HG03558 (cell line): ENCODE data around the gene ZCCHC24.

ENCODE experiments used
- ATAC-seq: cut with Tn5 transposase; IDR thresholded peaks from one replicate; pipeline ENCODE4 v1.9.1; 2021; ENCODE audit warnings: moderate number of reproducible peaks; ENCODE audit not compliant: unreplicated experiment; ENCODE audit errors: extremely low read depth

ZCCHC24 gene

GRCh38 chr10:79473496-79474095 lies 28.2 kb upstream of the ZCCHC24 start:
- no peak for ATAC-seq

- ATAC-seq: no peak
Measured at GRCh38 chr10:79472951-79473350, 27.5 kb upstream of the ZCCHC24 start.

GRCh38 chr10:79472449-79472848 lies 27.0 kb upstream of the ZCCHC24 start:
- no peak for ATAC-seq

GRCh38 chr10:79471776-79472175 lies 26.4 kb upstream of the ZCCHC24 start:
- ATAC-seq: no peak

GRCh38 chr10:79470096-79470495 lies 24.7 kb upstream of the ZCCHC24 start:
- ATAC-seq: no peak

- no peak for ATAC-seq
Measured at GRCh38 chr10:79468841-79469585, 23.6 kb upstream of the ZCCHC24 start.

GRCh38 chr10:79468015-79468560 lies 22.7 kb upstream of the ZCCHC24 start:
- ATAC-seq: no peak

DNA sequence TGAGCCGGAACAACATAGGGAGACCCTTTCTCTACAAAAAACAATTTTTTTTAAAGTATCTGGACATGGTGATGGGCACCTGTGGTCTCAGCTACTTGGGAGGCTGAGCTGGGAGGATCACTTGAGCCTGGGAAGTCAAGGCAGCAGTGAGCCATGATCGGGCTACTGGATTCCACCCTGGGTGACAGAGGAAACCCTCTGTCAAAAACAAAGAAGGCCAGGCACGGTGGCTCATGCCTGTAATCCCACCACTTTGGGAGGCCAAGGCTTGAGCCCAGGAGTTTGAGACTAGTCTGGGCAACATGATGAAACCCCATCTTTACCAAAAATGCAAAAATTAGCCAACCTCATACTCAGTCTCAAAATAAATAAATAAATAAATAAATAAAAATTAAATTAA lies 19.9 kb upstream of the ZCCHC24 start:
- ATAC-seq: no peak

GRCh38 chr10:79463578-79464496 lies 18.4 kb upstream of the ZCCHC24 start:
- no peak for ATAC-seq

- no peak for ATAC-seq
Measured at GRCh38 chr10:79460687-79461086, 15.3 kb upstream of the ZCCHC24 start.

DNA sequence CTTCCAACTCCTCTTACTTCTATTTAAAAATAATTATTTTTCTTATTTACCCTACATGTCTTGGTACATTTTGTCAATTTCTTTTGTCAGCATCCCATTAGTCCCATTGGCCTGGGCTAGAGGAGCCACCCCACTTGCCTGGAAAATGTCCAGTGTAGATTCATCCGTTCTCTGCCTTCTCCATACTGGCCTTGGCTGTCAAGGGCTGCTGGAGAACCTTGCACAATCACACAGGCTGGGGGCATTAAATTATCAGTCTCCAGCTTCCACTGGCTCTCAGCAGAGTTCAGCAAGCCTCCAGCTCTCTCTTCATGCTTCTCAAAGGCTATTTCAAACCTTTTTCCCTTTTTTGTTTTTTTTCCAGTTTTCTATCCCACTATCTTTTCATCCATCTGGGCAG lies 13.8 kb upstream of the ZCCHC24 start:
- ATAC-seq: no peak

GRCh38 chr10:79458483-79458882 lies 13.1 kb upstream of the ZCCHC24 start:
- ATAC-seq: no peak

DNA sequence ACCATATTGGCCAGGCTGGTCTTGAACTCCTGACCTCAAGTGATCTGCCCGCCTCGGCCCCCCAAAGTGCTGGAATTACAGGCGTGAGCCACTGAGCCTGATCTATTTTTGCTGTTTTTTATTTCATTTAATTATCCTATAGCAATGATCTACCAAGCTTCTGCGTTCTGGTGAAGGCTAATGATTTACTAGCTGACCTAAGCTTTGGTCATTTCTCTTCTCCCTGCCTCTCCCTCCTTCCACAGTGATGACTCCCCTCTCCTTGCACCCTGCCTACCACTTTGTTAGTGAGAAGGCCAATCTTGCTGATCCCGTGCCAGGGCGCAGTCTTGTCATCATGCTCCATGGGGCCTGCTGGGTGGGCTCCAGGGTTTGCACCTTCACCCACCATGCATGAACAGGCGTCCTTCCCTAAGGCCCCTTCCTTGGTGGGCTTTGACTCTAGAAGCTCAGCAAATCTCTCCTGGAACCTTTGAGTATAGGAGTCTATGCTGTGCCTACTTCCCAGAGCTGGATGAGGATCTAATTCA lies 11.9 kb upstream of the ZCCHC24 start:
- ATAC-seq: no peak

GRCh38 chr10:79454259-79454658 lies 8.8 kb upstream of the ZCCHC24 start:
- no peak for ATAC-seq

- no peak for ATAC-seq
Measured at GRCh38 chr10:79453392-79453791, 8.0 kb upstream of the ZCCHC24 start.

GRCh38 chr10:79452174-79452611 lies 6.8 kb upstream of the ZCCHC24 start:
- no peak for ATAC-seq

DNA sequence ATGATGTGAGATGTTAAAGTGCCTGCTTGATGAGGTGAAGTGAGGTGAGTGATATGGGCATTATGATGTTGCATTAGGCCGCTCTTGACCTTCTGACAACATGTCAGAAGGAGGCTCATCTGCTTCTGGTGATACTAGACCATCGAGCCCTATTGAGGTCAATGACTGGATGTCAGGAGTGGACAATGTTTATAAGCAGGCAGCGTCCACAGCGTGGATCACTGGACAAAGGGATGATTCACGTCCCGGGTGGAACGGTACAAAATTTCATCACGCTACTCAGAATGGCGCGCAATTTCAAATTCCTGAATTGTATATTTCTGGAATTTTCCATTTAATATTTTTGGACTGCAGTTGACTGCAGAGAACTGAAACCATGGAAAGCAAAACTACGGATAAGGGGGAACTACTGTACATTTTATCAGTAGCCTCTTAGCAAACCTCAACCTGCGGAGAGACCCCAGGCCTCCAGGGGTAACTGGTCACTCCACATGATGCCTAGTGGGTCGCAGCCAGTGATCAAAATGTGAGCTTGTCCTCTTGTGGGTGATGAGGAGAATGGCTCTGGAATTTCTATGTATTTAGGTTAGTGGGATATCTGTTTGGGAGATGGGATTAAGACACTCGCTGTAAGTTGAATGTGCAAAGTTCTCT lies 5.7 kb upstream of the ZCCHC24 start:
- ATAC-seq: no peak

- no peak for ATAC-seq
Measured at GRCh38 chr10:79449181-79450146, 4.0 kb upstream of the ZCCHC24 start.

DNA sequence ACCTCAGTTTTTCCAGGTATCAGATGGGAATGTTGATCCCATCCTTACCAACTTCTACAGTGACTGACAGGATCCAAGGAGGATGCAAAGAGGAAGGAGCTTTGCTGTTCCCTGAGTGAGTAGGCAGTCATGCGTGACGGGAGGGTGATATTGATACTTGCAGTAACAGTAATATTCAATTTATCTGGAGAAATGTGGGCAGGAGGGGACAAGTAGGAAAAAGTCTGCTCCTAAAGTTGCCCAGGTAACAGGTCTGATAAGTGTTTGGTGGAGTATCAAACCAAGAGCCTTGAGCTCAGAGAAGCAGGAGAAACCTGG lies 3.3 kb upstream of the ZCCHC24 start:
- ATAC-seq: no peak
